Measurements from ENCODE around the gene ADGRV1.

DNA sequence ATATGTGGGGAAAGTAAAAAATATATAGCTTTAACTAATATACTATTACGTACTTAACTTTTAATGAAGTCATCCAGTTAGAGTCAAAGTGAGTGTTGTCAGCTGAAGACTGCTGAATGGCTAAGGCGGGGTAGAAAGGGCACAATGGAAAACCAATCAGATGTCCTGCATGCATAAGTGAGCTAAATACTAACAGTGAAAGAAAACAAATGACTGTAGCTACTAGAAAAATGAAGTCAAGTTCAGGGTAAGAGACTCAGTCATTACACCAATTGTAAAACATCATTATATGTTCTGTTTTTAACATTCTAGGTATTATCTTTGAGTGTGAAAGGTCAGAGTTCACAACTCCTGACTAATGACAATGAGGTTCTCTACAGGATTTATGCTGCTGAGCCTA, 295.2 kb downstream of the ADGRV1 start:
- TF ChIP-seq, protein P1, sequence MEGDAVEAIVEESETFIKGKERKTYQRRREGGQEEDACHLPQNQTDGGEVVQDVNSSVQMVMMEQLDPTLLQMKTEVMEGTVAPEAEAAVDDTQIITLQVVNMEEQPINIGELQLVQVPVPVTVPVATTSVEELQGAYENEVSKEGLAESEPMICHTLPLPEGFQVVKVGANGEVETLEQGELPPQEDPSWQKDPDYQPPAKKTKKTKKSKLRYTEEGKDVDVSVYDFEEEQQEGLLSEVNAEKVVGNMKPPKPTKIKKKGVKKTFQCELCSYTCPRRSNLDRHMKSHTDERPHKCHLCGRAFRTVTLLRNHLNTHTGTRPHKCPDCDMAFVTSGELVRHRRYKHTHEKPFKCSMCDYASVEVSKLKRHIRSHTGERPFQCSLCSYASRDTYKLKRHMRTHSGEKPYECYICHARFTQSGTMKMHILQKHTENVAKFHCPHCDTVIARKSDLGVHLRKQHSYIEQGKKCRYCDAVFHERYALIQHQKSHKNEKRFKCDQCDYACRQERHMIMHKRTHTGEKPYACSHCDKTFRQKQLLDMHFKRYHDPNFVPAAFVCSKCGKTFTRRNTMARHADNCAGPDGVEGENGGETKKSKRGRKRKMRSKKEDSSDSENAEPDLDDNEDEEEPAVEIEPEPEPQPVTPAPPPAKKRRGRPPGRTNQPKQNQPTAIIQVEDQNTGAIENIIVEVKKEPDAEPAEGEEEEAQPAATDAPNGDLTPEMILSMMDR (IDR thresholded peaks at IDR 0.05): no peak
- TF ChIP-seq EP300 (IDR thresholded peaks at IDR 0.05) (no peak), POLR2A (IDR thresholded peaks at IDR 0.05) (no peak)

Measured in tibial nerve (tissue), 4 donors.